HL-60 (cell line): ENCODE measurements around the gene NBEAL2.

Experiments used
- CTCF ChIP-seq: IDR thresholded peaks from one replicate; pipeline ENCODE4 v1.5.1; 2011; ENCODE audit warnings: low read length, control low read depth, inconsistent platforms; ENCODE audit not compliant: insufficient read depth
- GABPA ChIP-seq: IDR thresholded peaks from 2 replicates; pipeline ENCODE4 v1.6.1; 2012; ENCODE audit warnings: low read depth
- POLR2AphosphoS5 ChIP-seq: IDR thresholded peaks from 2 replicates; pipeline ENCODE4 v1.6.1; 2012; ENCODE audit warnings: low read depth
- REST ChIP-seq: IDR thresholded peaks from 2 replicates; pipeline ENCODE4 v1.6.1; 2012; ENCODE audit warnings: low read depth; ENCODE audit not compliant: insufficient replicate concordance

- TF ChIP-seq CTCF (no peak), POLR2AphosphoS5 (no peak), REST (no peak), GABPA (no peak)
These were observed 17.4 kb downstream of the NBEAL2 start for GRCh38 chr3:46996689-46997452.
